ENCODE results near the gene SETBP1. TPM values are rescaled to one million over a fixed set of nuclear protein-coding genes. Genes with fewer than 3 reads are reported as not detected.

The SETBP1 gene
- total RNA-seq, 2 experiments from 2014 or later = 6.4 to 6.7 TPM

DNA sequence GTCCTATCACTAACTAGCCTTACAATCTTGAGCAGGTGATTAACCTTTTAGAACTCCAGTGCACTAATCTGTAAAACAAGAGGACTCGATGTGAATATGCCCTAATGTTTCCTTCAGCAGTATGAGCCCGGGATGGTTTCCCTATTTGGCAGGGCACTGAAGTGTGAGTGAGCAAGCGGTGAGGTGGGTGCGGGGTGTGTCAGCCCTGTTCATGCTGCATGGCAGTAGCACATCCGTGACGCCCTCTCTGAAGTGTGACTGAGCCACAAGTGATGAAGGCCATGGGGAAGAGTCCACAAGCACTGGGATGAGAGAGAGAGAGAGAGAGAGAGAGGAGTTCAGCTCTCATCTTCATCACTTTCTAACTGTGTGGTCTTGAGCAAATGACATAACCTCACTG, 168.7 kb downstream of the SETBP1 start:
- H3K27me3 Mint-ChIP-seq = no peaks in the 10 kb centered on the region
- no peak for DNase-seq
- H3K36me3 Mint-ChIP-seq = no peaks in the 10 kb centered on the region
- peaks cover 2% of the 10 kb centered on the region for H3K4me1 Mint-ChIP-seq (ENCODE audit: low read depth)
- H3K27ac Mint-ChIP-seq = no peak overlapping the region
- intact Hi-C loops (cut with micrococcal nuclease) = no loop called here
- POLR2A ChIA-PET = interaction anchor here (0.6 kb wide), 1 partner anchor 157 kb away, joined by 3 read pairs; no protein-coding TSS in a partner anchor
- H3K4me3 Mint-ChIP-seq = no peak overlapping the region
- no peaks in the 10 kb centered on the region for H3K9me3 Mint-ChIP-seq
- CTCF ChIA-PET = no interaction called here

DNA sequence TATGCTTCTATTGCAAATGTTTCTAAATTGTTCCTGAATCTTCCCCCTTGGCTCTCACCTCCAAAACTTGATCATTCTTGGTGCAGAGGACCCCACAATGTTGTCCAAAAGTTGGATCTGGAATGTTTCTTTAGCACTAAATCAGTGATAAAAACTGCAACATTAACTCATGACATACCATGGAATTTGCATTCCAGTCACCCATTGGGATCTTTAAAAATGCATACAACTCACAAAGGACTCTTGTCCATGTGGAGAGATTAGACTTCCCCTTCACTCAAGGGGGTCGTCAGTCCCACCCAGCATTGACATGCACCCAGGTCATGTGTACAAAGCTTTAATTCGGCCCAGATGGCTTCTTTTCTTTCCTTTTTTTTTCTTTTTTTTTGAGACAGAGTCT, 169.3 kb downstream of the SETBP1 start:
- intact Hi-C loops (cut with micrococcal nuclease) = no loop called here
- no peak overlapping the region for H3K4me3 Mint-ChIP-seq
- H3K27ac Mint-ChIP-seq = no peak overlapping the region
- H3K4me1 Mint-ChIP-seq (ENCODE audit: low read depth) = peaks cover 2% of the 10 kb centered on the region
- ChIA-PET CTCF (no interaction called here), POLR2A (no interaction called here)
- H3K9me3 Mint-ChIP-seq = no peaks in the 10 kb centered on the region
- no peaks in the 10 kb centered on the region for H3K36me3 Mint-ChIP-seq
- H3K27me3 Mint-ChIP-seq = no peaks in the 10 kb centered on the region
- no peak for DNase-seq

DNA sequence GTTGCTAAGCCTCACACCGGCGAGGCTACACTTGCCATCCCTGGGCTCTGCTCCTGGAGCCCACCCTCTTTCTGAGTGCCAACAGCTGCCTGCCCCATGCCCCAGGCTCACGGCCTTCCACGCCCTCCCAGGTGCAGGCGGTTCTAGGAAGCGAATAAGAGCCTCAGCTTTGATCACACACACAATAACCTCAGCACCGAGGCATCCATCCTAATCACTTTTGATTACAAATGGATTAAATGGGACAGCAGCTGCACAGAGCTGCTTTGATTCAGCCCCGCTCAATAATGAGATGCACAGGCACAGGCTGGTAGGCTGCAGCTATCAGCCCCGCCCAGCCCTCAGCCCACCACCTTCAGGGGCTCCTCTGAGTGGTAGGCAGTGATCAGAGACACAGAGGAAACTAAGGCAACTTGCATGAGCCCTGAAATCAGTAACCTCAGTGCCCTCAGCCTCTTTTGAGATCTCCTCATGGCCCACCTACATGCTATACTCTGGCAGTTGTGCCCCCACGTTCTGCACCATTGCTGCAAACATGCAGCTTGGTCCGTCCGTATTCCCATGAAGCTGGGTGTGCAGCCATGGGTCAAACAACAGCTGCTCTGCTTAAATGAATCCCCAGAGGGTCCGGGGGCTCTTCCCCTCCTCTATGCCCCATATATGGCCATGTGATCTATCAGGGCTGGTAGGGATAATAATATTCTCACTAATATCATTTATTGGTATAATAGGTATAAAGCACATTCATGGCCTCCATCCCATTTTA, 171.4 kb downstream of the SETBP1 start:
- intact Hi-C loops (cut with micrococcal nuclease) = no loop called here
- Mint-ChIP-seq H3K4me1 (ENCODE audit: low read depth) (peaks cover 2% of the 10 kb centered on the region), H3K27ac (no peak overlapping the region), H3K9me3 (no peaks in the 10 kb centered on the region), H3K27me3 (no peaks in the 10 kb centered on the region), H3K36me3 (no peaks in the 10 kb centered on the region), H3K4me3 (no peak overlapping the region)
- ChIA-PET POLR2A (interaction anchor here (1.0 kb wide), 1 partner anchor 10 kb away, joined by 3 read pairs; no protein-coding TSS in a partner anchor), CTCF (no interaction called here)
- no peak for DNase-seq

DNA sequence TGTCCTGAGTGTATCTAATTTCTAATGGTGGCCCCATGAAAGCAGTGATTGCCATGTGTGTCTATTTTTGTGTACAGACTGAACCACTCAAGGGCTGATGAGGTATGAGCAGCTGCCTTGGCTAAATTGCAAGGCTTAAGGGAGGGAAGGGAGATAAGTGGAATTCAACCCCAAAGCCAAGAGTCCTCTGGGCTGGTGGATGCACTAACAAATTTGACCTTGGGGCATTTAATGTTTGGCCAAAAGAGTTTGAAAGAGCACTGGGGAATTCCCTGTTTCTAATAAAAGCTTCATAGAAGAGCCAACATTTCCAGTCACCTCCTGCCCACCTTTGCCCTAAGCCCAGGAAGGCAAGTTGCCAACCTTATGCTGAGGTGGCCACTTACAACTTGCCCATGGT, 172.1 kb downstream of the SETBP1 start:
- no peak overlapping the region for H3K4me3 Mint-ChIP-seq
- no peak for DNase-seq
- no peak overlapping the region for H3K27ac Mint-ChIP-seq
- no peaks in the 10 kb centered on the region for H3K36me3 Mint-ChIP-seq
- intact Hi-C loops (cut with micrococcal nuclease) = no loop called here
- POLR2A ChIA-PET = interaction anchor here (1.0 kb wide), 1 partner anchor 9 kb away, joined by 3 read pairs; no protein-coding TSS in a partner anchor
- CTCF ChIA-PET = no interaction called here
- peaks cover 2% of the 10 kb centered on the region for H3K4me1 Mint-ChIP-seq (ENCODE audit: low read depth)
- peaks cover 3% of the 10 kb centered on the region for H3K27me3 Mint-ChIP-seq
- H3K9me3 Mint-ChIP-seq = no peaks in the 10 kb centered on the region

DNA sequence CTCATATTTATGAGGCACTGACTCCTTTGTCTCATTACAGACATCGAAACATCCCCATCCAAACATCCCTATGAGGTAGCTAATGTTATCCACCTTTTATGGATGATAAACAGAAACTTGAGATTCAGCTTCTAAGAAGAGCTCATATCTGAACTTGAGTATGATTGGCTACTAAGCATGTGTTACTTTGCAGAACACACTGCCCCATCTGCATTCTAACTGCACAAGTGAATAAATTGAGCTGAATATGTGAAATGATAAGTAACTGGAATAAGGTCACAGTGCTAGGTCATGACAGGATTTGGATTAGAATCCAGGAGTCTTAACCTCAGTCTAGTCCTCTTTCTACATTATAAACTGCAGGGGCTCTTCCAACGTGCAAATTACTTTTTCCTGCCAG, 172.7 kb downstream of the SETBP1 start:
- H3K4me1 Mint-ChIP-seq (ENCODE audit: low read depth) = peaks cover 2% of the 10 kb centered on the region

DNA sequence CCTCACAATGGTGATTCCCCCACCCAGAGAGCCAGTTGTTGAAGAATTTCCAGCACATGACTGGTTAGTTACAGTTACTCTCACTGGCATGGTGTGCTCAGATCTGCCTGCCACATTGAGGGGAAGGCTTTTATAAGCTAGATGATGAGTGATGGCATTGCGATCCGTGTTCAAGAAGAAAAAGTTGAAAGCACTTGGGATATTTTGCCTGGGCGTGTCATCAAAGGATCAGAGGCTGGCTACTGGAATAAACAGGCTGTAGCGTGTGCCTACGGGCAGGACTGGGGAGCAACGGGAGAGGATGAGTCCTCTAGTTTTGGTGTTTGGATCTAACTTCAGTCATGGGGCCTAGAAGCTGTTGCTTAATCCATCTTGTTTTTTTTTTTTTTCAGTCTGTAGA, 175.0 kb downstream of the SETBP1 start:
- CTCF ChIA-PET = no interaction called here
- H3K27me3 Mint-ChIP-seq = peaks cover 3% of the 10 kb centered on the region
- peaks cover 2% of the 10 kb centered on the region for H3K4me1 Mint-ChIP-seq (ENCODE audit: low read depth)
- POLR2A ChIA-PET = no interaction called here
- no peaks in the 10 kb centered on the region for H3K36me3 Mint-ChIP-seq
- no peaks in the 10 kb centered on the region for H3K9me3 Mint-ChIP-seq
- DNase-seq = no peak
- intact Hi-C loops (cut with micrococcal nuclease) = no loop called here
- H3K4me3 Mint-ChIP-seq = no peak overlapping the region
- no peak overlapping the region for H3K27ac Mint-ChIP-seq

More for the DNA sequence above, 172.7 kb downstream of the SETBP1 start:
- ChIA-PET CTCF (interaction anchor here (1.1 kb wide), 1 partner anchor 175 kb away, joined by 3 read pairs; no protein-coding TSS in a partner anchor), POLR2A (no interaction called here)
- Mint-ChIP-seq H3K9me3 (no peaks in the 10 kb centered on the region), H3K27me3 (peaks cover 3% of the 10 kb centered on the region), H3K36me3 (no peaks in the 10 kb centered on the region), H3K4me3 (no peak overlapping the region), H3K27ac (no peak overlapping the region)
- DNase-seq = no peak
- intact Hi-C loops (cut with micrococcal nuclease) = no loop called here

DNA sequence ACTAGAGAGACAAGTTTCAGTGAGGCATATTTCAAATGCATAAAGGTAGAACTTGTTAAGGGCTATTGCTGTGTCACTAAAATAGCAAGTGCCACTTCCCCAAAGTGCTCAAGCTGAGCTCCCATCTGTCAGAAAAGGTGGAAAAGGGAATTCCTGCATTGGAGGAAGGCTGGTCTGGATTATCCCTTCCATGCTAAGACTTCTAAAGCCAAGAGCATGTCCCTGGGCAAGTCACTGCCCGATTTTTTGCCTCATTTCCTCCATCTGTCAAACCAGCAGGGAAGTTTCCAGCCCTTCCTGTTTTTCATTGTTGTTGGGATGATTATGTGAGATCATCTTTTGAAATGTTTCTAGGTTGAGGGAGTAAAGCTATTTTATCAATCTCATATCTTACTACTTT, 175.5 kb downstream of the SETBP1 start:
- no peak for DNase-seq
- Mint-ChIP-seq H3K4me1 (ENCODE audit: low read depth) (peaks cover 2% of the 10 kb centered on the region), H3K4me3 (no peak overlapping the region), H3K27me3 (peaks cover 3% of the 10 kb centered on the region), H3K9me3 (no peaks in the 10 kb centered on the region), H3K27ac (no peak overlapping the region), H3K36me3 (no peaks in the 10 kb centered on the region)
- CTCF ChIA-PET = no interaction called here
- POLR2A ChIA-PET = no interaction called here
- intact Hi-C loops (cut with micrococcal nuclease) = no loop called here

DNA sequence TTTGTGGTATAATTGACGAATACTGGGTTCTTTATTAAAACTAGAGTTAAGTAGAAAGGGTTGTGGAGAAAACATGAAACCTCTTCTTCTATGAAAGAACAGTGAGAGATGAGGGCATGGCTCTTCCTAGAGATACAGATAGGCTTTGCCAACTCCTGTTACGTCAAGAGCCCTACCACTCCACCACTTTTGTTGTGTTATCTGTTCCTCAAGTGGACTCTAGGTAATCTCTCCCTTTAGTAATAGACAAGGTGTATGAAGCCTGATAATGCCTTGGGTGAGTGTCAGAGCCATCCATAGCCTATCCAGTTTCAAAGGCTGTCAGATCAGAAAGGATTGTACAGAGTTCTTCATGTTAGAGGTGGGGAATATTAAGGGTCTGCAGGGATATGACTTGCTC, 176.4 kb downstream of the SETBP1 start:
- POLR2A ChIA-PET = no interaction called here
- CTCF ChIA-PET = no interaction called here
- intact Hi-C loops (cut with micrococcal nuclease) = no loop called here
- no peak overlapping the region for H3K27ac Mint-ChIP-seq
- no peak for DNase-seq
- H3K36me3 Mint-ChIP-seq = no peaks in the 10 kb centered on the region
- no peaks in the 10 kb centered on the region for H3K9me3 Mint-ChIP-seq
- H3K27me3 Mint-ChIP-seq = peaks cover 3% of the 10 kb centered on the region
- H3K4me1 Mint-ChIP-seq (ENCODE audit: low read depth) = peaks cover 2% of the 10 kb centered on the region
- H3K4me3 Mint-ChIP-seq = no peak overlapping the region

DNA sequence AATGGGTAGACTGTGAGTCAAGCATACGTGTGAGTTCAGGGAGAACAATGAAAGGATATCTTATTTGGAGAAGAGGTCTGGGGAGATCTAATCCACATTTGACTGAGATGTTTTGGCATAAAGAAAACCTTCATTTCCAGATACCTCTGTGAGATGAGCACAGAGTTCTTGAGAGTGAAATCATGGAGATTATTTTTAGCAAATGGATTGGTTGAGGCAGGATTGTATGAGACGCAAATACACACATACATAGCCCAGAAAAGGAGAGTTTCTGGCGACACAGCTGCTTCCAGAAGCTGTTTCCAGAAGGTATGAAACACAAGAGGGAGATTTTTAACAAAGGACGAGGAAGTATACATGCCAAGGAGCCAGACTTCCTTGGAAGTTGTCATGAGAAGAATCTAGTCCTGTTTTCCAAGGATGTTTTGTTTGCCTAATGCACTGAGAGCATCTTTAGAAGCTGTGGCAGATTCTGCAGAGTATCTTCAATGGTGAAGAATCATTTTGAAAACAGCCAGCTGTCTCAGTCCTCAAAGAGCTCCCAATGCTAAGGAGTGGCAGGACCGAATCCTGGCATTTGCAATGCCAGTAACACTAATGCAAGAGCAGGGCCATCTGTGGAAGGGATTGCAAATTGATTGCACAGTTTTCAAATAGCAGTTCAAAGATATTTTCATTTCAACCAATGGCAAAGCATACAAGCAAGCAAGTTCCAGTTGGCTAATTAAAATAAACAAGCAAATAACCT, 177.2 kb downstream of the SETBP1 start:
- Mint-ChIP-seq H3K9me3 (no peaks in the 10 kb centered on the region), H3K27me3 (peaks cover 3% of the 10 kb centered on the region), H3K4me1 (ENCODE audit: low read depth) (no peaks in the 10 kb centered on the region), H3K27ac (no peak overlapping the region), H3K36me3 (no peaks in the 10 kb centered on the region), H3K4me3 (no peak overlapping the region)
- ChIA-PET CTCF (no interaction called here), POLR2A (no interaction called here)
- no peak for DNase-seq
- intact Hi-C loops (cut with micrococcal nuclease) = no loop called here

DNA sequence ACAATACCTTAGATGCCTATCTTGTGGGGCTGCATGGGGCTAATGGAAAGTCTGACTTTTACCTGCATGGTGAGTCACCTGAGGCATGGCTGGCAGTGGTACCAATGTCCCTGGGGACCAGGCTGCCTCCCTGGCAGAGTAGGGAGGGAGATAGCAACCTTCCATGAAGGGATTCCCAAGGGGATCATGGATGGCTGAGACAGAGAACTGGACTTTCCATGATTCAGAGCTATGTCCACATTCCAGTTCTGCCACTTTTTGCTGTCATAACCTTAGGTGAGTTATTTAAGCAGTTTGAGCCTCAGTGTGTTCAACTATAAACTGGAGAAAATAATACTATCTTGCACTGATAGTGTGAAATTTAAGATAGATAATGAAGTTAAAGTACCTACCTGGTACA, 178.6 kb downstream of the SETBP1 start:
- H3K4me1 Mint-ChIP-seq (ENCODE audit: low read depth) = no peaks in the 10 kb centered on the region
- H3K27me3 Mint-ChIP-seq = peaks cover 4% of the 10 kb centered on the region
- H3K36me3 Mint-ChIP-seq = no peaks in the 10 kb centered on the region
- H3K27ac Mint-ChIP-seq = no peak overlapping the region
- H3K4me3 Mint-ChIP-seq = no peak overlapping the region
- intact Hi-C loops (cut with micrococcal nuclease) = no loop called here
- DNase-seq = no peak
- POLR2A ChIA-PET = no interaction called here
- CTCF ChIA-PET = no interaction called here
- no peaks in the 10 kb centered on the region for H3K9me3 Mint-ChIP-seq

DNA sequence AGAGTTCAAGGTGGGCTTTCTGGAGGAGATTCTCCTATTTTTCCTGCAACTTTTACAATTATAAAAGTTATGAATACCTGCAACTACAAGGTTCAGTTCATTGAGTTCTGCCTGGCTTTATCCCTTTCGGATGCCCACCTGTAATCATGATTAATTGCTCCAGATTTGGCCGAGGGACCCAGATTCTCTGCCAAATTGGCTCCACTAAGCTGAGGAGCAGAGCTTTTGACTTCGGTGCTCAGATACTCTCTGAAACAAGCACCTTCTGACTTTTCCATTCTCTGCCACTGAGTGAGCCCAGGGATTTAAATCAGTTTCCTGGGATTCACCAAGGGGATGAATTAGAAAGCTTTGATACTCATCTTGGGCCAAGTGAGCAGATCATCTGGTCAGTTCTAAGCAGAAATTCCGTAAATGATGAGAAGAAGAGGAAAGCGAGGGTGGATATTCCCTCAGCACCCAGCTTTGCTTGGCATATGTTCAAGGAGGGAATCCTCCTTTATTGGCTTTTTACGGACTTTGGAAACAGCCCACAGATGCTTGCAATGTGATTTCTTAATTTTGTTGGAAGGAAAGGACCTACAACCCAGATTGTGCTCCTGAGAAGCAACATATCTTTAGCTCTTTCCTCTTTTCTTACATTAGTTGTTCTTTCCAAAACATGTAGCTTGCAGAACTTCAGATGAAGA, 179.2 kb downstream of the SETBP1 start:
- intact Hi-C loops (cut with micrococcal nuclease) = no loop called here
- no peak overlapping the region for H3K4me3 Mint-ChIP-seq
- H3K36me3 Mint-ChIP-seq = no peaks in the 10 kb centered on the region
- DNase-seq = no peak
- CTCF ChIA-PET = interaction anchor here (1.2 kb wide), 1 partner anchor 353 kb away, joined by 3 read pairs; no protein-coding TSS in a partner anchor
- H3K27me3 Mint-ChIP-seq = peaks cover 5% of the 10 kb centered on the region
- POLR2A ChIA-PET = no interaction called here
- H3K9me3 Mint-ChIP-seq = no peaks in the 10 kb centered on the region
- no peak overlapping the region for H3K27ac Mint-ChIP-seq
- no peaks in the 10 kb centered on the region for H3K4me1 Mint-ChIP-seq (ENCODE audit: low read depth)

DNA sequence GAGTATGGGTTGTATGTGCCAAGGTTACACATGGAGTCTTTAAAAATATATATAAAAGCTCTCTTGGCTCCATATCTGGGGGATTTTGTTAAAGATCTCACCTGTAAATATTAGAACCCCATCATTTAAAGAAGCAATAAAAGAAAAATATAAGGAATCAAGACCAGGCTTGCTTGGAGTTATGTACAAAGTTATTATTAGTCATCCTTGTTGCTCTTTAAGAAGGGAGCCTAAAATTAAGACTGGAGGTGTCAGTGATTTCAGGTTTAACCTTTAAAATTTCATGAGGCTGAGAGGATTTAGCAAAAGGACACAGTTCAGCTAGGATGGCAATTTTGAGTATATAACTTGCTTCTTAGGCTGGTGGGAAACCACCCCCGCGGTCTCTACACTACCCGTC, 181.4 kb downstream of the SETBP1 start:
- H3K27ac Mint-ChIP-seq = no peak overlapping the region
- intact Hi-C loops (cut with micrococcal nuclease) = no loop called here
- peaks cover 7% of the 10 kb centered on the region for H3K27me3 Mint-ChIP-seq
- no peaks in the 10 kb centered on the region for H3K9me3 Mint-ChIP-seq
- no peak for DNase-seq
- H3K4me3 Mint-ChIP-seq = no peak overlapping the region
- H3K4me1 Mint-ChIP-seq (ENCODE audit: low read depth) = no peaks in the 10 kb centered on the region
- no peaks in the 10 kb centered on the region for H3K36me3 Mint-ChIP-seq
- CTCF ChIA-PET = no interaction called here
- POLR2A ChIA-PET = interaction anchor here (0.8 kb wide), 1 partner anchor 10 kb away, joined by 3 read pairs; no protein-coding TSS in a partner anchor
